ENCODE measurements around the gene SH2D3A. TPM values are rescaled to one million over a fixed set of nuclear protein-coding genes. Genes with fewer than 3 reads are reported as not detected.

SH2D3A gene
- total RNA-seq, 1 donor from 2014 or later: 0.55 TPM

- DNase-seq (ENCODE audit: low spot score): no peak
These were observed 44.1 kb downstream of the SH2D3A start for GRCh38 chr19:6723108-6723618.

GRCh38 chr19:6721773-6722172 is 45.5 kb downstream of the SH2D3A start:
- no peak for DNase-seq (ENCODE audit: low spot score)

- DNase-seq (ENCODE audit: low spot score): no peak
These were observed 46.1 kb downstream of the SH2D3A start for GRCh38 chr19:6721138-6721474.

- DNase-seq (ENCODE audit: low spot score): no peak
These were observed 46.7 kb downstream of the SH2D3A start, which contains the start of gene C3 for GRCh38 chr19:6720369-6721137. Gene C3 (minus strand): TSS chr19:6720650. CDS start chr19:6720589, 61 bp downstream.

- no peak for DNase-seq (ENCODE audit: low spot score)
These were observed 47.3 kb downstream of the SH2D3A start for GRCh38 chr19:6719992-6720368.

- DNase-seq (ENCODE audit: low spot score): no peak
These were observed 47.7 kb downstream of the SH2D3A start for GRCh38 chr19:6719540-6719861.

GRCh38 chr19:6718741-6719539 is 48.3 kb downstream of the SH2D3A start:
- DNase-seq (ENCODE audit: low spot score): no peak

GRCh38 chr19:6718111-6718740 is 49.0 kb downstream of the SH2D3A start:
- DNase-seq (ENCODE audit: low spot score): no peak

- DNase-seq (ENCODE audit: low spot score): no peak
These were observed 49.7 kb downstream of the SH2D3A start for GRCh38 chr19:6717441-6717971.

GRCh38 chr19:6717036-6717435 is 50.2 kb downstream of the SH2D3A start:
- DNase-seq (ENCODE audit: low spot score): no peak

- no peak for DNase-seq (ENCODE audit: low spot score)
These were observed 50.6 kb downstream of the SH2D3A start for GRCh38 chr19:6716610-6716970.

GRCh38 chr19:6714749-6715555 is 52.3 kb downstream of the SH2D3A start:
- DNase-seq (ENCODE audit: low spot score): no peak

GRCh38 chr19:6713773-6714692 is 53.2 kb downstream of the SH2D3A start:
- no peak for DNase-seq (ENCODE audit: low spot score)

GRCh38 chr19:6712692-6713670 is 54.3 kb downstream of the SH2D3A start:
- no peak for DNase-seq (ENCODE audit: low spot score)

- DNase-seq (ENCODE audit: low spot score): no peak
These were observed 55.0 kb downstream of the SH2D3A start for GRCh38 chr19:6712231-6712630.

- DNase-seq (ENCODE audit: low spot score): no peak
These were observed 55.6 kb downstream of the SH2D3A start for GRCh38 chr19:6711605-6712004.

GRCh38 chr19:6711078-6711361 is 56.2 kb downstream of the SH2D3A start:
- DNase-seq (ENCODE audit: low spot score): no peak

GRCh38 chr19:6710273-6711077 is 56.8 kb downstream of the SH2D3A start:
- no peak for DNase-seq (ENCODE audit: low spot score)

All from mesenteric fat pad (tissue), 1 donor.